Measurements from ENCODE around the gene LCN6. TPM values are rescaled to one million over a fixed set of nuclear protein-coding genes. Genes with fewer than 3 reads are reported as not detected.

LCN6 gene
- total RNA-seq, 6 donors from 2014 or later, result 2.7 to 35.1 (median 5.5) TPM; not detected in 2

GRCh38 chr9:136760424-136760823, 12.1 kb upstream of the LCN6 start:
- Histone ChIP-seq H3K4me3 (no peak overlapping the region), H3K27ac (no peak overlapping the region), H3K36me3 (no peaks in the 10 kb centered on the region), H3K9me3 (peaks cover 0 to 7% (median 0%) of the 10 kb centered on the region in 4 donors), H3K4me1 (peaks cover 0 to 12% (median 2%) of the 10 kb centered on the region in 4 donors), H3K27me3 (no peaks in the 10 kb centered on the region)
- ATAC-seq (ENCODE audit: low FRiP score in 2 of 2), result no peak
- TF ChIP-seq POLR2AphosphoS5 (IDR thresholded peaks at IDR 0.05), result no peak
- TF ChIP-seq POLR2A (IDR thresholded peaks at IDR 0.05), result no peak
- TF ChIP-seq CTCF (IDR thresholded peaks at IDR 0.05), result no peak
- TF ChIP-seq EP300 (IDR thresholded peaks at IDR 0.05), result no peak
- 52 to 74% methylated on average over 17 to 25 of the region's 25 CpGs for WGBS, 2 donors
- peak in 1 of 2 donors; percentile 78 for DNase-seq

GRCh38 chr9:136759436-136760325, 11.4 kb upstream of the LCN6 start:
- TF ChIP-seq POLR2AphosphoS5 (IDR thresholded peaks at IDR 0.05), result no peak
- TF ChIP-seq EP300 (IDR thresholded peaks at IDR 0.05), result no peak
- TF ChIP-seq CTCF (IDR thresholded peaks at IDR 0.05), result no peak
- no peak for TF ChIP-seq POLR2A (IDR thresholded peaks at IDR 0.05)
- Histone ChIP-seq H3K4me1 (peaks cover 0 to 12% (median 2%) of the 10 kb centered on the region in 4 donors), H3K36me3 (no peaks in the 10 kb centered on the region), H3K4me3 (no peak overlapping the region), H3K27ac (no peak overlapping the region), H3K9me3 (peaks cover 0 to 7% (median 0%) of the 10 kb centered on the region in 4 donors), H3K27me3 (no peaks in the 10 kb centered on the region)
- WGBS, 2 donors, result 75 to 84% methylated on average over 17 to 21 of the region's 27 CpGs
- ATAC-seq (ENCODE audit: low FRiP score in 2 of 2), result no peak
- DNase-seq, result peak in 1 of 2 donors; percentile 47

- peaks cover 0 to 12% (median 2%) of the 10 kb centered on the region in 4 donors for H3K4me1 ChIP-seq
- H3K27ac ChIP-seq, result no peak overlapping the region
- 92% methylated on average over 4 of the region's 9 CpGs; no CpG with 5 or more reads in 1 of the 2 donors for whole genome bisulfite sequencing, 2 donors
- DNase-seq (no peak), ATAC-seq (ENCODE audit: low FRiP score in 2 of 2) (no peak)
- no peak for TF ChIP-seq POLR2AphosphoS5 (IDR thresholded peaks at IDR 0.05)
- TF ChIP-seq CTCF (IDR thresholded peaks at IDR 0.05), result no peak
- TF ChIP-seq EP300 (IDR thresholded peaks at IDR 0.05), result no peak
- TF ChIP-seq POLR2A (IDR thresholded peaks at IDR 0.05), result no peak
- H3K4me3 ChIP-seq, result no peak overlapping the region
- H3K27me3 ChIP-seq, result no peaks in the 10 kb centered on the region
- H3K9me3 ChIP-seq, result peaks cover 0 to 7% (median 0%) of the 10 kb centered on the region in 4 donors
- no peaks in the 10 kb centered on the region for H3K36me3 ChIP-seq
Measured at GRCh38 chr9:136759001-136759400, 10.7 kb upstream of the LCN6 start.

GRCh38 chr9:136757751-136758140, 9.4 kb upstream of the LCN6 start:
- Histone ChIP-seq H3K27ac (no peak overlapping the region), H3K9me3 (peaks cover 0 to 7% (median 2%) of the 10 kb centered on the region in 4 donors), H3K36me3 (no peaks in the 10 kb centered on the region), H3K4me3 (no peak overlapping the region), H3K4me1 (peaks cover 0 to 5% (median 0%) of the 10 kb centered on the region in 4 donors), H3K27me3 (no peaks in the 10 kb centered on the region)
- 70 to 84% methylated on average over 4 to 16 of the region's 20 CpGs for WGBS, 2 donors
- peak in 1 of 2 donors; percentile 75 for DNase-seq
- ATAC-seq (ENCODE audit: low FRiP score in 2 of 2), result no peak
- no peak for TF ChIP-seq CTCF (IDR thresholded peaks at IDR 0.05)

All from upper lobe of left lung (tissue), 6 donors.